Measurements from ENCODE around the gene PI4KB. TPM values are rescaled to one million over a fixed set of nuclear protein-coding genes. Genes with fewer than 3 reads are reported as not detected.

Gene PI4KB
- total and polyA plus RNA-seq, 2 of the 13 experiments (the other 11 are each of a cell fraction or from before 2014, with no cell fraction given), result 19.5 to 29.3 TPM

DNA sequence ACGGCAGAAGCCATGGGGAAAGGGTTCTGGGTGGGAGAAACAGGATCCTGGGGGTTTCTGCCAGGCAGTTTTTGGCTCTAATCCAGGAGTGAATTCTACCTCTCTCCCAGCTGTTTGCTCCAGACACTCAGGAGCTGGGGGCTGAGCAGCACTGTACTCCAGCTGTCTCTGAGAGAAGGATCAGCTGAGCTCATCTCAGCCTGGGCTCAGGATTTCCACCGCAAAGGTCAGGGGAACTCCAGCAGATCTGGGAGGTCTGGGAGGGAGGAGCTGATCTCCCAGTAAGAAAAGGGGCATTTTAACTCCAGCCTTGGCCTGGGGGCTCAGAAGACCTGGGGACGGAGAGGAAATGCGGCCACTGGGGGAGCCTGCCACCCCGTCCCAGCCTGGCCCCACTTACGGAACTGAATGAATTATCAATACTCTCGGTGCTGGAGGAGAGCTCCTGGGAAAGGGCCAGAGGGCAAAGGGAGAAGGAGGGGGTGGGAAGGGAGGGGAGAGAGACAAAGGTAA, 17.3 kb downstream of the PI4KB start:
- FAIRE-seq (no peak), DNase-seq (ENCODE audit: low spot score) (no peak), ATAC-seq (no peak)
- 92% methylated on average over 7 of the region's 7 CpGs for WGBS (ENCODE audit: low lambda C conversion rate)
- in situ Hi-C loops (cut with HindIII; ENCODE audit: extremely low pct_ligation_motif_present, low pct_unique_long_range_greater_than_20kb), result no loop called here
- Histone ChIP-seq H3K4me3 (replicated peaks in 1 of 3; ENCODE audit: insufficient read depth in 1 of 3, low read depth in 2 of 3, low read length in 3 of 3) (no peak overlapping the region), H3K9me3 (ENCODE audit: low read length) (no peaks in the 10 kb centered on the region), H3K79me2 (ENCODE audit: insufficient read depth, low read length) (no peaks in the 10 kb centered on the region), H2AFZ (ENCODE audit: low read length) (no peak overlapping the region), H3K36me3 (replicated peaks in 1 of 2; ENCODE audit: control insufficient read depth in 1 of 2, insufficient read depth in 2 of 2, low read length in 2 of 2) (peaks cover 9 to 75% of the 10 kb centered on the region in 2 experiments), H3K27me3 (ENCODE audit: control insufficient read depth in 1 of 2, insufficient read depth in 2 of 2, low read length in 2 of 2) (no peaks in the 10 kb centered on the region), H3K9ac (ENCODE audit: insufficient read depth, low read depth, low read length) (no peak overlapping the region), H3K4me1 (ENCODE audit: insufficient read depth, low read length) (peaks cover 17% of the 10 kb centered on the region), H3K4me2 (ENCODE audit: low read depth, low read length) (no peak overlapping the region), H4K20me1 (ENCODE audit: insufficient read depth, low read length) (no peaks in the 10 kb centered on the region), H3K27ac (ENCODE audit: extremely low read length, insufficient read depth, low read length) (no peak overlapping the region)
- BruUV-seq (replicated peaks), result no TSS peak
- TF ChIP-seq, protein P1, sequence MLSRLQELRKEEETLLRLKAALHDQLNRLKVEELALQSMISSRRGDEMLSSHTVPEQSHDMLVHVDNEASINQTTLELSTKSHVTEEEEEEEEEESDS (CRISPR knock-in tag; IDR thresholded peaks at IDR 0.05; ENCODE audit: borderline replicate concordance), result no peak
- TF ChIP-seq ZFP41 (CRISPR knock-in tag; IDR thresholded peaks at IDR 0.05; ENCODE audit: borderline replicate concordance), result no peak
- no peak for TF ChIP-seq ZNF782 (CRISPR knock-in tag; IDR thresholded peaks at IDR 0.05; ENCODE audit: borderline replicate concordance)
- TF ChIP-seq, protein P2, sequence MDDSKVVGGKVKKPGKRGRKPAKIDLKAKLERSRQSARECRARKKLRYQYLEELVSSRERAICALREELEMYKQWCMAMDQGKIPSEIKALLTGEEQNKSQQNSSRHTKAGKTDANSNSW (CRISPR knock-in tag; IDR thresholded peaks at IDR 0.05; ENCODE audit: borderline replicate concordance), result no peak
- no peak for TF ChIP-seq TEAD3 (CRISPR knock-in tag; optimal IDR thresholded peaks at IDR 0.05; ENCODE audit: borderline replicate concordance)
- TF ChIP-seq DPF2 (CRISPR knock-in tag; IDR thresholded peaks at IDR 0.05; ENCODE audit: borderline replicate concordance, low read depth), result no peak
- no peak for TF ChIP-seq ETV5 (CRISPR knock-in tag; IDR thresholded peaks at IDR 0.05; ENCODE audit: borderline replicate concordance)
- TF ChIP-seq MIER2 (CRISPR knock-in tag; IDR thresholded peaks at IDR 0.05), result no peak
- TF ChIP-seq RFXAP (CRISPR knock-in tag; IDR thresholded peaks at IDR 0.05; ENCODE audit: borderline replicate concordance), result no peak
- TF ChIP-seq ZNF432 (CRISPR knock-in tag; IDR thresholded peaks at IDR 0.05; ENCODE audit: borderline replicate concordance), result no peak
- no peak for TF ChIP-seq SOX13 (IDR thresholded peaks at IDR 0.05)
- TF ChIP-seq SOX13 (CRISPR knock-in tag; conservative IDR thresholded peaks at IDR 0.05 in 1 of 2, IDR thresholded peaks at IDR 0.05 in 1 of 2), result no peak
- intact Hi-C loops (cut with micrococcal nuclease; ENCODE audit: unreplicated experiment), result no loop called here
- CTCF ChIA-PET (ENCODE audit: low intra/inter-chr PET ratio, low total read pairs), result no interaction called here
- POLR2A ChIA-PET, result interaction anchor here (1.1 kb wide), 2 partner anchors 9 to 18 kb away, joined by 3 read pairs; no protein-coding TSS in a partner anchor

Measured in HepG2 (cell line).